Measurements from ENCODE around the gene ZMIZ1.

- TF ChIP-seq CTCF (IDR thresholded peaks at IDR 0.05): no peak
- TF ChIP-seq ZFX (IDR thresholded peaks at IDR 0.05; ENCODE audit: borderline replicate concordance): no peak
These were observed 194.4 kb downstream of the ZMIZ1 start for GRCh38 chr10:79262959-79263746.
